MV-4-11 (cell line): ENCODE data around the gene TNS2.
A peak's percentile ranks its signal among the peaks of the same experiment; 100 is the strongest.
"Not testable (repeated sequence)": the region's sequence is repeated elsewhere in the genome, so short reads cannot be mapped to it uniquely, and the experiment has no call there.

Experiments used
- DNase-seq: peaks from one replicate; lab custom pipeline; 2025; lab: John Stamatoyannopoulos, UW

The TNS2 gene, protein sequence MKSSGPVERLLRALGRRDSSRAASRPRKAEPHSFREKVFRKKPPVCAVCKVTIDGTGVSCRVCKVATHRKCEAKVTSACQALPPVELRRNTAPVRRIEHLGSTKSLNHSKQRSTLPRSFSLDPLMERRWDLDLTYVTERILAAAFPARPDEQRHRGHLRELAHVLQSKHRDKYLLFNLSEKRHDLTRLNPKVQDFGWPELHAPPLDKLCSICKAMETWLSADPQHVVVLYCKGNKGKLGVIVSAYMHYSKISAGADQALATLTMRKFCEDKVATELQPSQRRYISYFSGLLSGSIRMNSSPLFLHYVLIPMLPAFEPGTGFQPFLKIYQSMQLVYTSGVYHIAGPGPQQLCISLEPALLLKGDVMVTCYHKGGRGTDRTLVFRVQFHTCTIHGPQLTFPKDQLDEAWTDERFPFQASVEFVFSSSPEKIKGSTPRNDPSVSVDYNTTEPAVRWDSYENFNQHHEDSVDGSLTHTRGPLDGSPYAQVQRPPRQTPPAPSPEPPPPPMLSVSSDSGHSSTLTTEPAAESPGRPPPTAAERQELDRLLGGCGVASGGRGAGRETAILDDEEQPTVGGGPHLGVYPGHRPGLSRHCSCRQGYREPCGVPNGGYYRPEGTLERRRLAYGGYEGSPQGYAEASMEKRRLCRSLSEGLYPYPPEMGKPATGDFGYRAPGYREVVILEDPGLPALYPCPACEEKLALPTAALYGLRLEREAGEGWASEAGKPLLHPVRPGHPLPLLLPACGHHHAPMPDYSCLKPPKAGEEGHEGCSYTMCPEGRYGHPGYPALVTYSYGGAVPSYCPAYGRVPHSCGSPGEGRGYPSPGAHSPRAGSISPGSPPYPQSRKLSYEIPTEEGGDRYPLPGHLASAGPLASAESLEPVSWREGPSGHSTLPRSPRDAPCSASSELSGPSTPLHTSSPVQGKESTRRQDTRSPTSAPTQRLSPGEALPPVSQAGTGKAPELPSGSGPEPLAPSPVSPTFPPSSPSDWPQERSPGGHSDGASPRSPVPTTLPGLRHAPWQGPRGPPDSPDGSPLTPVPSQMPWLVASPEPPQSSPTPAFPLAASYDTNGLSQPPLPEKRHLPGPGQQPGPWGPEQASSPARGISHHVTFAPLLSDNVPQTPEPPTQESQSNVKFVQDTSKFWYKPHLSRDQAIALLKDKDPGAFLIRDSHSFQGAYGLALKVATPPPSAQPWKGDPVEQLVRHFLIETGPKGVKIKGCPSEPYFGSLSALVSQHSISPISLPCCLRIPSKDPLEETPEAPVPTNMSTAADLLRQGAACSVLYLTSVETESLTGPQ (N-terminal part only)

DNA sequence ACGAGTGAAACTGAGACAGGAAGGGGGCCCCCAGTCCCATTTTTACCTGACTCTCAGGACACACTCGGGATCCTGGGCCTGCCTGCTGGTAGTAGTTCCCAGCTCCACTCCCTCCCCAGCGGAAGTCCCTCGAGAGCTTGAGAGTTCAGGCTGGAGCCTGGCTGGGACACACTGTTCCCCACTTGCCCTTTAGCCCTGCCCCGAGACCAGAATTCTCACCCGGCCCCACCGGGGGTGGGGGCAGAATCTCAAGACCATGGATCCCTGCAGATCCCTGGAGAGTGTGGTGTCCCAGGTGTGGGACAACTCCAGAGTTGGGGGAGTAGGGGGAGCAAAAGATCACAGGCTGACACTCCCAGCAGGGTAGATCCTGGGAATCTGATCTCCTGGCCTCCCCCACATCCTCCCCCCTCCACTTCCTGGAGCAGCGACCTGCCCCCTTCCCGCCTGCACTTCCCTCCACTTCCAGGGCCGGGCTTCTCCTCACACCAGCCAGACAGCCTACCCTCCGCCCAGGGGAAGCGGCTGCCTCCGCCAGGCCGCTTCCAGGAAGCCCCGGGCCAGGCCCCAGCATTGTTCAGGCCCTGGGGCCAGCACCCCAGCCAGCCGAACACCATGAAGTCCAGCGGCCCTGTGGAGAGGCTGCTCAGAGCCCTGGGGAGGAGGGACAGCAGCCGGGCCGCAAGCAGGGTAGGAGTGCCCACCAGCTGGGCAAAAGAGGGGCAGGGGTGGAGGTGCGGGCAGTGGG lies at the start of gene TNS2:
TSS of gene TNS2 (plus strand) at position 495 of the 748 bp plus-strand sequence. CDS start at position 616, 121 bp downstream.
- no peak for DNase-seq

DNA sequence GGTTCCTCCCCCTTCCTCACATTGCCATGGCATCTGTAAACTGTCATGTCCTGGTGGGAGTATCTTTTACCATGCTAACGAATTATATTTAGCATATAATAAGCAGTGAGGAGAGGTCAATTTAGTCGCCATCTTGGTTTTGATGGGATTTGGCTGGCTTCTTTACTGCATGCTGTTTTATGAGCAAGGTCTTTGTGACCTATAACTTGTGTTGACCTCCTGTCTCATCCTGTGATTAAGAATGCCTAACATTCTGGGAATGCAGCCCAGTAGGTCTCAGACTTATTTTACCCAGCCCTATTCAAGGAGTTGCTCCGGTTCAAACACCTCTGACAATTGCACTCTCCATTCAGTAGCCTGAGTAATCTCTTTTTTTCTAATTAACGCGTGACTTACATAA lies 45.7 kb upstream of the TNS2 start:
- no peak for DNase-seq

DNA sequence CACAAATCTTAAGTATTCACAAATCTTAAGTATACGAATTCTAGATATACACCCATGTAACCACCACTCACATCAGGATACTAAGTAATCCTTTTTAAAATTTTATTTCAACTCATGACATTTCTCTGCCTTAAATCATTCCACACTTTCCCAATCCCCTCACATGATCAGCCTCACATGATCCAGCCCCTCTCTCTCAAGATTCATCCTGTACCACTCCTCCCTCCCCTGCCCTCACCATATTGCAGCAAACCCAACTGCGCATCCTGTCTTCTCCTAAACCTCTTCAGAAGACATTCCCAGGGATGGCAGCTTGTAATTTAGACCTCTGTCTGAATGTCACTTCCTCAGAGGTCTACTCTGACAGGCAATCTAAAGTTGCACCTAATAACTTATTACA lies 45.3 kb upstream of the TNS2 start:
- no peak for DNase-seq

DNA sequence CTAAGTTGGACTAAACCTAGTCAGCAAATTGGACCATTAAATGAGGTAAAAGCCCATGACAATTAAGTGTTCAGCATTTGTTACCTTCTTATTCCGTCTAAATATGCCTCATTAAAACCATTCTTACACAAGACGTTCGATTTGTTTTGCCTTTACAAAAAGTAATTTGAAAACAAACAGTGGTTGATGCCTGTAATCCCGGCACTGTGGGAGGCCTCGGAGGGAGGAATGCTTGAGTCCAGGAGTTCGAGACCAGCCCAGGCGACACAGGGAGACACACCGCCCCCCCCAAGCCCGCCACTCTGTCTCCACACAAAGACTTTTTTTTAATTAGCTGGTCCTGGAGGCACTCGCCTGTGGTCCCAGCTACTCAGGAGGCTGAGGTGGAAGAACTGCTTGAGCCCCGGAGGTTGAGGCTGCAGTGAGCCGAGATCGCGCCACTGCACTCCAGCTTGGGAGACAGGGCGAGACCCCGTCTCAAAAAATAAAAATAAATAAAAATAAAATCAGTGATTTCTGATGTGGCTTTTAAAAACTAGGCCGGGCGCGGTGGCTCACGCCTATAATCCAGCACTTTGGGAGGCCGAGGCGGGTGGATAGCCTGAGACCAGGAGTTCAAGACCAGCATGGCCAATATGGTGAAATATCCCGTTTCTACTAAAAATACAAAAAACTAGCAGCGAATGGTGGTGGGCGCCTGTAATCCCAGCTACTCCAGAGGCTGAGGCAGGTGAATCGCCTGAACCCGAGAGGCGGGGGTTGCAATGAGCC lies 44.5 kb upstream of the TNS2 start:
- no peak for DNase-seq

DNA sequence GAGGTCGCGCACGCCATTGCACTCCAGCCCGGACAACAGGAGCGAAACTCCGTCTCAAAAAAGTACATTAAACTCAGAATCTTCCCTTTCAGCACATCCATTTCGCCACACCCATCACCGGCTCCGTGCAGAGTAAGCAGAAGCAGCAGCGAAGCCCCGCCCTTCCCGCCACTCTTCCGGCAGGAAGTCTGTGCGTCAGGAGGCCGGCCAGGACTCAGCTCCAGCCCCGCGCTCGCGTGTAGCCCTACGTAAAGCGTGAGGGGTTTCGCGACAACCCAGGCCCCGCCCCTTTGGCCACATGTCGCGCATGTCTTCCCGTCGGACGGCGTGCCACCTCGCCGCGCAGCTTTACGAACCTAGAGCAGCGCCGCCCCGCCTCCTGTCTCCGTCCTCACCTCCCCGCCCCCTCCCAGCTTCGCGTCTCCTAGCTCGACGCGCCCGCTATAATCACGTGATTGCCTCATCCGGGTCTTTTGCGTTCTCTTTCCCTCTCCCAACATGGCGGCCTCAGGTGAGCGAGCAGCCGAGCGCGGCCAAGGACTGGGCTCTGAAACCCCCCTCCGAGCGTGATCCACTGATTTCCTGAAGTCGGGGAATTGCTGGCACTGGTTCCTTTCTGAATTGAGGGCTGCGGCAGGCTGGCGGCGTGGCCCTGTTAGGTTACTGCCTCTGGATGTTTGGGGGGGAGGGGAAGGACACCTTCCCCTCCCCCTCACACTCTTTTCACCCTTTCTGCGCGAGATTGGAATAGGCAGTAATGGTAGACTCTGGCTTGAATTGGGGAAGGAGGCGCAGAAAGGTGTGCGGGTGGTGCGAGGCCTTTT lies 43.7 kb upstream of the TNS2 start, which contains the start of gene EIF4B:
TSS of gene EIF4B (plus strand) at position 471 of the 824 bp plus-strand sequence. CDS start at position 499, 28 bp downstream.
- DNase-seq: peak; percentile 99

DNA sequence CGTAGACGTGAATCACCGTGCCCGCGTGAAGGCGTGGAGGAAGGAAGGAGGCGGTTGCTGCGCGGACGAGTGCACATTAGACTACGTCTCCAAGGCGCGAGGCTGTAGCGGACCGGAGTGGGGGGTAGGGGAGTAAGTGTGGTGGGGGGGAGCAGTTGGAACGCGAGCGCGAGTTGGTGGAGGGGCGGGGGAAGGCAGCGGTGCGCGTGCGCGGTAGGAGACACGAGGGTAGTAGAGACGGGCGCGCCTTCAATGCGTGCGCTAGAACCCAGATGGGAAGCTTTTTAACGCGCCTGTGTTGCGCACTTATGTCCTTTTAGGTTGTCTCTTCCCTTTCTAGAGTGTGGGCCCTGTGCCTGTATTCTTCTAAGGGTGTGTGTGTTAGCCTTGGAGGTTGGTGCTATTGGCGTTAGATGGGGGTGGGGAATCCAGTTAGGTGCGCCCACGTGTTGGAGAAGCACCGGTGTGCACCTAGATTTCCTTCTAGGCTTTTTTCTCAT lies 43.0 kb upstream of the TNS2 start:
- DNase-seq: peak; percentile 66

DNA sequence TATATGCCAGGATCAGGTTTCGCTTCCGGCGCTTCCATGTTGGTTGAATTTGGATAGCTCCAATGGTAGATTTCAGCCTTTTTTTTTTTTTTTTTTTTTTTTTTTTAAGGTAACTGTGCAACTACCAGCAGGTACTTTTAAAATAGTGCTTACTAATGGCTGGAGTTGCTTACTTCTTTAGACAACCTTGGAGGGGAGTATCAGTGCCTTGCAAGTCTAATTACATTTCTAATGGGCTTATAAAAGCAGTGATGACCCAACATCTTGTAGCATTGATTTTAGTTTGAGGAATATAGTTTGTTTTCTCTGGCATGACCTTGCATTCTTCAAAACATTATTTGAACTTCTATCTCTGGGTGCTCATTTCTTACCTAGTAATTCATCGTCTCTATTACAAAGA lies 42.5 kb upstream of the TNS2 start:
- DNase-seq: no peak

DNA sequence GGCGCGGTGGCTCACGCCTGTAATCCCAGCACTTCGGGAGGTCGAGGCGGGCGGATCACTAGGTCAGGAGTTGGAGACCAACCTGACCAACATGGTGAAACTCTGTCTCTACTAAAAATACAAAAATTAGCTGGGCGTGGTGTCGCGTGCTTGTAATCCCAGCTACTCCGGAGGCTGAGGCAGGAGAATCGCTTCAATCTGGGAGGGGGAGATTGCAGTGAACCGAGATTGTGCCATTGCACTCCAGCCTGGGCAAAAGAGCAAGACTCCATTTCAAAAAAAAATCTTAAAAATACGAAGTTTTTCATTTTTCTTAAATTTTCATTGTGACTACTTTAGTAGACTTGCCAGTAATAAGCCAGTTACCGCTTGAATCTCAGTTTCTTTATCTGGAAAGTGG lies 41.1 kb upstream of the TNS2 start:
- not testable (repeated sequence) for DNase-seq

DNA sequence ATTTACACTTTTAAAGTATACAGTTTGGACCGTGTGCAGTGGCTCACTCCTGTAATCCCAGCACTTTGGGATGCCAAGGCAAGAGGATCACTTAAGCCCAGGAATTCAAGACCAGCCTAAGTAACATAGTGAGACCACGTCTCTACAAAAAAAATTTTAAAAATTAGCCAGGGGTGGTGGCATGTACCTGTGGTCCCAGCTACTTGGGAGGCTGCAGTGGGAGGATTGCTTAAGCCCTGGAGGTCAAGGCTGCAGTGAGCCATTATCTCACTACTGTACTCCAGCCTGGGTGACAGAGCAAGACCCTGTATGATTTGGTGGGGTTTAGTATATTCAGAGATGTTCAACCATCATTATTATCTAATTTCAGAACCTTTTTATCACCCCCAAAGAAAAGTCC lies 38.9 kb upstream of the TNS2 start:
- no peak for DNase-seq

DNA sequence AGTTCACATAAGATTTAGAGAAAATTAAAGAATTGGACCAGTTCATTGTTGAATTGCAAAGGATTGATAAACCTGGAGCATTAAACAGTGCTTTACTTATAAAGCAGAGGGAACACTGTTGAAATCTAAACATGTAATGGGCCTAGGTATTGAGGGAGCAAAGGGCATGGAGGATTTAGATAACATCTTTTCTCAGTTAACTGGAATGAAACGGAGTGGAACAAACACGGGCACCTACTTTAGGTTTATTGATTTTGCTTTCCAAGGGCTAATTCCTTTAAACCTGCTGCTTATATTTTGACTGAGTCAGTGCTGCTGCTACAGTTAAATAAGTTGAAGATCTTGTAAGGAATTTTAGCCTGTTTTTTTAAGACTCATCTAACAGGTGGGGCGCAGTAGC lies 38.0 kb upstream of the TNS2 start:
- DNase-seq: no peak

DNA sequence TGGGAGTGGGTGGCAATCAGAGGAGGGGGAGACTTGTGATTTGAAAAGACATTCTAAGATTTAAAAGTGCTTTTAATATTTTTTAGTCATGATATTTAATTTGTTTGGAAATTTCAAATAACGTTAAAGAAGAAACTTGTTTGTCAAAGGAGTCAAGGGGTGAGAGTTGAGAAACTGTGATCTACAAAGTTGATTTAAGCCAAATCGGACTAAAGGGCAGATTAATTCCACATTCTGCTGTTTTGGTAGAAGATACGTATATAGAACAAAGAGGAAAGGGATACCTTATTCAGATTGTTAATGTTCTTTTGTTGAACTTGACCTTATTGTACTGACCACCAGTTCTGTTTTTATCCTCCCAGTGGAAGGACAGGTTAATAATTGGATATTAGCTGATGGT lies 36.9 kb upstream of the TNS2 start:
- DNase-seq: no peak

DNA sequence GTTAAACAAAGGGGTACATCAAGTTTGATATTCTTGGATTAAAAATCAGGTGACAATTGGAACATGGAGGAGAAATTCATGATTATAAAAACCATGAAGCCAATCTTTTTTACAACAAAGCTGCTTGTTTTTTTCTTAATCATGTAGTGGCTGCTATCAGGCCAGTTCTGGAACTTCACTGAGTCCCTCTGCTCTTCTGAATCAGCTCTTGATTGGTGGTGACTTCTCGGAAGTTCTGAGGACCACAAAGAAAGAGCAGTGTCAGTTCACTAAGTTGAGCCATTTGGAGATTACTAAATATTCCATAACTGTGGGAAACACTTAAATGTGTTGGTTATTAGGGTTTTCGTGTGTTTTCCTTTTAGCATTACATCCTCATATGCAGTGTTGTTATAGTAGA lies 35.2 kb upstream of the TNS2 start:
- DNase-seq: no peak

DNA sequence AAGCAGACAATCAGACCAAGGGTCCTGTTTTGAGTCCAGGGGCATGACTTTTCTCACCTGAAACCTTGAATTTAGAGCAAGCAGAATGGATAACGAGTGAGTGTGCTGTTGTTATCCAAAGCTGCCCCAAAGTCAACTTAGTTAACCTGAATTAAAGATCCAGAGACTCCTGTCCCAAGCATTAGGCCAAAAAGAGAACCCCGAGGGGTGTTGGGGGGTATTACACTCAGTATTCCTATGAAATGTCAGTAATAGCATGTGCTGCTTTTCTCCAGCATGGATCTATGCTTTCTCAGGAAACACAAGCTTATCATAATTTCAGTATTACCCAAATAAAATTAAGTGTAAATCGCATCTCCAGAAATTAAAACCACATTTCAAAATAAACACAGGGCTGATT lies 24.6 kb upstream of the TNS2 start:
- DNase-seq: no peak

DNA sequence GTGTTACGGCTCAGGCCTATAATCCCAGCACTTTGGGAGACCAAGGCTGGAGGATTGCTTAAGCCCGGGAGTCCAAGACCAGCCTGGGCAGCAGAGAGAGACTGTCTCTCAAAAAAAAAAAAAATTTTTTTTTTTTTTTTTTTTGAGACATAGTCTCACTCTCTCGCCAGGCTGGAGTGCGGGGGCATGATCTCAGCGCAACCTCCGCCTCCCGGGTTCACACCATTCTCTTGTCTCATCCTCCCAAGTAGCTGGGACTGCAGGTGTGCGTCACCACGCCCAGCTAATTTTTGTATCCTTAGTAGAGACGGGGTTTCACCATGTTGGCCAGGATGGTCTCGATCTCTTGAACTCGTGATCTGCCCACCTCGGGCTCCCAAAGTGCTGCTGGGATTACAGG lies 22.9 kb upstream of the TNS2 start:
- DNase-seq: not testable (repeated sequence)

DNA sequence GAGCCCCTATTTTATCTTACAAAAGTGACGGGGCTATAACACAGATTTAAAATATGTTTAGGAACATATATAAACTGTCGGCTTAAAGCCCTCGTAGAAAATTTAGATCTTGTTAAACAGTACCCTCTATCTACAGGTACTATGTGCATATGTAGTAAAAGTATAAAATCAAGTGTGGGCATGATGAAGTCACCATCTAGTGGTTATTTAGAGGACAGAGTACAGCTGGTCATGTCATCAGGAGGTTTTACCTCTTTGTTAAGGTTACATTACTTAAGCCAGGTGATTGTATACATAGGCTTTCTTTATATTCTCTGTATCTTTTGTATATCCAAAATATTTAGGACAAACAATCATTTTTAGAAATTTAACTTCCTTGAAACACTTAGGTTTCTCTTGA lies 18.2 kb upstream of the TNS2 start:
- DNase-seq: no peak

DNA sequence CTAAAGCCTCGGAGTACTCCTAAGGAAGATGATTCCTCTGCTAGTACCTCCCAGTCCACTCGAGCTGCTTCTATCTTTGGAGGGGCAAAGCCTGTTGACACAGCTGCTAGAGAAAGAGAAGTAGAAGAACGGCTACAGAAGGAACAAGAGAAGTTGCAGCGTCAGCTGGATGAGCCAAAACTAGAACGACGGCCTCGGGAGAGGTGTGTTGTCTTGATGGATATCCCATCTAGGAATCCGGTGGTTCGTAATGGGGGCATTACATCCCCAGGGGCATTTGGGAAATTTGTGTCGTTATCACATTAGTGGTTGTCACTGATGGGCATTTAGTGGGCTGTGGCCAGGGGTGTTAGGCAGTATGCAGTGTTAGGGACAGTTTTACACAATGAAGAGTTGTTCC lies 16.0 kb upstream of the TNS2 start:
- not testable (repeated sequence) for DNase-seq

DNA sequence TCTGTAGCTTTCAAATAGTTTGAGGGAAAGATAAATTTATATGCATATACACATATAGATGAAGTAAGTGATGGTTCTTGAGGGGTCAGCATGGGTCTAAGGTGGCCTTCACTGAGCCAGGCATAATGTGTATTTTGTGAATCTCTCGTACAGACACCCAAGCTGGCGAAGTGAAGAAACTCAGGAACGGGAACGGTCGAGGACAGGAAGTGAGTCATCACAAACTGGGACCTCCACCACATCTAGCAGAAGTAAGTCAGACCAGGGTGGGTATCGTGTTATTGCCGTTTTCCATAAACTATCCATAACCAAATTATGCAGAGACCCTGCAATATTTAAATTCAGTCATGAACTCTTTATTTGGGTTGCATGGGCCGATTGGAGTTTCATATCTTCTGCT lies 15.4 kb upstream of the TNS2 start:
- no peak for DNase-seq

DNA sequence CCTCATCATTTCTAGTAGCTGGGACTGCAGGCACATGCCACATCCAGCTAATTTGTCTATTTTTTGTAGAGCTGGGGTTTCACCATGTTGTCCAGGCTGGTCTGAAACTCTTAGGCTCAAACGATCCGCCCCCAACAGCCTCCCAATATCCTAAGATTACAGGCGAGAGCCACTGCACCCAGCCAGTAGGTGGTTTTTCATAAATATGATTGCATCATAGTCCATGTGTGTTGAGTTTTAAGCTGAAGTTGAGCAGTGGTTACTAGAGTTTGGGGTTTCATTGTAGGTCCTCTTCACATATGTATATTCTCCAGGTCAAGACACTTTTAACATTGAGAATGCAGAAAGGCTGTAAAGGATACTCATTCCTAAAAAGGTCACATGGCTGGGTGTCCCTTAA lies 13.1 kb upstream of the TNS2 start:
- DNase-seq: no peak

DNA sequence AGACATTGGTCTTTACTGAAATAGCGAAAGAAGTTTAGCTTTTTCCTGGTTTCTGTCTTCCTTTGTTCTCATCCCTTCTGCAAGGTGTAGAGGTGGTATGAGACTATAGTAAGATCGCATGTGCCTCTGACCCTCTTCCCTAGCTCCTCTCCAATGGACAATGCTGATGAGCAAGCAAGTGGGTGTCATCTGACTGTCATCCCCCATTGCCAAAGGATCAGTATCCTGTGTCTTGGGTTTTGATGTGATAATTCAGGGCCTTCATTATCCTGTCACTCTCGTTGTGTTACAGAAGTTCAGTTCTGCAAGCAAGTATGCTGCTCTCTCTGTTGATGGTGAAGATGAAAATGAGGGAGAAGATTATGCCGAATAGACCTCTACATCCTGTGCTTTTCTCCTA lies 10.0 kb upstream of the TNS2 start:
- DNase-seq: no peak
